ENCODE measurements around the gene ALK. TPM values are rescaled to one million over a fixed set of nuclear protein-coding genes. Genes with fewer than 3 reads are reported as not detected.
"Not testable (repeated sequence)": the region's sequence is repeated elsewhere in the genome, so short reads cannot be mapped to it uniquely, and the experiment has no call there.

The ALK gene
- total RNA-seq, 2 donors from 2014 or later = 0.06 to 0.25 TPM

GRCh38 chr2:29774624-29775023 lies 146.8 kb downstream of the ALK start:
- intact Hi-C loops (cut with DNase I, micrococcal nuclease) = no loop called here
- no peak for DNase-seq
- no peak for ATAC-seq

- DNase-seq (no peak), ATAC-seq (no peak)
Observed at GRCh38 chr2:29770846-29771245, 150.5 kb downstream of the ALK start.

GRCh38 chr2:29769847-29770246 lies 151.5 kb downstream of the ALK start:
- DNase-seq = no peak
- no peak for ATAC-seq
- intact Hi-C loops (cut with DNase I, micrococcal nuclease) = no loop called here

More at GRCh38 chr2:29770846-29771245, 150.5 kb downstream of the ALK start:
- intact Hi-C loops (cut with DNase I, micrococcal nuclease) = no loop called here

- no peak for ATAC-seq
- intact Hi-C loops (cut with DNase I, micrococcal nuclease) = no loop called here
- DNase-seq = no peak
Observed at GRCh38 chr2:29767606-29768335, 153.6 kb downstream of the ALK start.

- DNase-seq (no peak), ATAC-seq (no peak)
- intact Hi-C loops (cut with DNase I, micrococcal nuclease) = no loop called here
Observed at GRCh38 chr2:29766191-29766590, 155.2 kb downstream of the ALK start.

DNA sequence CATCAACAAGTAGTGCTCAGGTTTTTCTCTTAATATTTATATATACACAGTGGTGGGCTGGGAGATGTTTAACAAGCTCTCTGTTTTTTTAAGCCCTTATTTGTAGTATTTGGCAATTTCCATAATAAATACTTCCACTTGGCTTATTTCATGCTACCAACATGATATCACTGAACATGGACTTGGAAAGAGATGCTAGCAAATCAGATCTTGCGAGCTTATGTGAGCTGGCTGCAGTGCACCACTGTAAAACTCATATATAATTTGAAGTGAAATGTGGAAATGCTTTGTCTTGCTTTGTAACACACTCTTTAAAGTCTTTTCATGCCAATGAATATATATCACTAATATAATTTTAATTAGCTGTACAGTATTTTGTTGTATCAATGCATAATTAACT lies 155.7 kb downstream of the ALK start:
- ATAC-seq (no peak), DNase-seq (no peak)
- intact Hi-C loops (cut with DNase I, micrococcal nuclease) = no loop called here

DNA sequence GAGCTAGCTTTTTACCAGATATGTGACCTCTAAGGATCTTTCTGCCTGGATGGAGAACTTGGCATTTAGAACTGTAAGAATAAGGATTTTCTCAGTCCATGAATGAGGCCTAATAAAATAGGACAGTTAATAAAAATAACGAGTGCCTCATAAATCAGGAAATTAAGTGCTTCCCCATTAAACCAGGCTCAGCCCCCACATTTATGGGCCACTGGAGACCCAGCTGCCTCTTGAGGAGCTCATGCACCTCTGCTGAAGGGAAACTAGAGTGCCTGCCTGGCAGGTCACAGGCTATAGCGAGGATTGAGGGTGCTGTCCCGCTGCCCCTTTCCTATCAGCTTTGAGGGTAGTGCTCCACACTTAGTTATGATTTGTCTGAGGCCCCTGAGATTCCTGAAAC lies 158.0 kb downstream of the ALK start:
- no peak for DNase-seq
- intact Hi-C loops (cut with DNase I, micrococcal nuclease) = no loop called here

GRCh38 chr2:29762239-29762638 lies 159.1 kb downstream of the ALK start:
- intact Hi-C loops (cut with DNase I, micrococcal nuclease) = no loop called here
- ATAC-seq (no peak), DNase-seq (no peak)

More for the DNA sequence above, 158.0 kb downstream of the ALK start:
- ATAC-seq = no peak

DNA sequence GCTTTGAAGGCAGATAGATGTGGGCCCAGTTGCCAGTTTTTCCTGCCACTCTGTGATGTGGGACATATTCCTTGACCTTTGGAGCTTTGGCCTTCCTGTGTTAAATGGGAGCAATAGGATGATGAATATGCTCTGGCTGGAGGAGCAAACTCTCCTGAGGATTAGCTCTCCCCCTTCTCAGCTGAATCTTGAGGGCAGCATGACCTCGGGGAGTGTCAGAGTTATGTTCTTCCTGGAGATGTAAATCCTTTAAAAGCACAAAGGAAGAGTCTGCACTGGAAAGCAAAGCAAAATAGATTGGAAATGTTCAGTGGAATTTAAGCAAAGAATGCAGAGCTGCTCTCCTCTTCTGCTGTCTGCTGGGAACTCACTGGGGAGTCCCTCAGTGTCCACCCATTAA lies 160.1 kb downstream of the ALK start:
- DNase-seq (no peak), ATAC-seq (no peak)
- intact Hi-C loops (cut with DNase I, micrococcal nuclease) = no loop called here

- ATAC-seq = no peak
- intact Hi-C loops (cut with DNase I, micrococcal nuclease) = no loop called here
- no peak for DNase-seq
Observed at GRCh38 chr2:29760008-29760407, 161.4 kb downstream of the ALK start.

- intact Hi-C loops (cut with DNase I, micrococcal nuclease) = no loop called here
- ATAC-seq (no peak), DNase-seq (no peak)
Observed at GRCh38 chr2:29759360-29759759, 162.0 kb downstream of the ALK start.

GRCh38 chr2:29755829-29756228 lies 165.6 kb downstream of the ALK start:
- ATAC-seq (no peak), DNase-seq (no peak)
- intact Hi-C loops (cut with DNase I, micrococcal nuclease) = no loop called here

DNA sequence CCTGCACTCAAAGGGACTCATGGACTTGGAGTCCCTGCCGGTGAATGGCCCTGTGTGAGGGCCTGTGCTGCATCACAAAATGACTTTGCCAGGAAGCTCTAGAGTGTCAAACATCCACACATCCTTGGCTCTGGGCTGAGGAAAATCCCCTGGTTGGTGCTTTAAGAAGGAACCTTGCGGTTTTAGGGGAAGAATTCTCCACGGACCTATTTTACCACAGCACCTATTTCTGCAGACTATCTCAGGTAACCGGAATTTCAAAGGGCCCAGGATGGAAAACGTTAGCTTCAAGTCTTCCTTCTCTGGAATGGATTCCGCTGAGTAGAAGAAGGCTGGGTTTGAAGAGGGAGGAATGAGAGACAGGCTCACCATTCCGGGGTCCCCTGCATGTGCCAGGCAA lies 166.2 kb downstream of the ALK start:
- DNase-seq (no peak), ATAC-seq (no peak)
- intact Hi-C loops (cut with DNase I, micrococcal nuclease) = no loop called here

- DNase-seq (no peak), ATAC-seq (no peak)
- intact Hi-C loops (cut with DNase I, micrococcal nuclease) = no loop called here
Observed at GRCh38 chr2:29753671-29754444, 167.5 kb downstream of the ALK start.

DNA sequence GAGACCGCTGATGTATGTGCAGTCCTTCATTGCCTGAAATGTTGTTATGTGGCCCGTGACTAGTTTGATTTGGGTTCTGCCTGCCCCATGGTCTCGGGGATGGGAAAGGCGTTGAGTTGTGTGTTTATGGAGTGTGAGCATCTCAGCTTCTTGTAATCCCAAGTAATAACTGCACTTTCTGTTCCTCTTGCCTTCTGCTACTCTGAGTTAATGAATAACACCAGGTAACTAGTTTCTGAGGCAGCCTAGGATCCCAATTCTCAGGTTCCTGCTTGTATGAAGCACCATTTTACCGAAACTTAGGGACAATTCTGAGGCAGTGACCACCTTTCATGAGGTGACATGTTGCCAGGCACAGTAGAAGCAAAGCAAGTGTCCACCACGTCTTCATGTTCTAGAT lies 170.0 kb downstream of the ALK start:
- intact Hi-C loops (cut with DNase I, micrococcal nuclease) = no loop called here
- DNase-seq = no peak
- no peak for ATAC-seq

DNA sequence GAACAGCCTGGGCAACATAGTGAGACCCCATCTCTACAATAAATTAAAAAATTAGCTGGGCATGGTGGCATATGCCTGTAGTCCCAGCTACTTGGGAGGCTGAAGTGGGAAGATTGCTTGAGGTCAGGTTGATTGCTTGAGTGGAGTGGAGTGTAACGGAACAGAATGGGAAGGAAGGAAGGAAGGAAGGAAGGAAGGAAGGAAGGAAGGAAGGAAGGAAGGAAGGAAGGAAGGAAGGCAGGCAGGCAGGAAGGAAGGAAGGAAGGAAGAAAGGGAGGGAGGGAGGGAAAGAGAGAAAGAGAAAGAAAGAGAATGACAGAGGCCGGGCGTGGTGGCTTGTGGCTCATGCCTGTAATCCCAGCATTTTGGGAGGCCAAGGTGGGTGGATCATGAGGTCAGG lies 170.9 kb downstream of the ALK start:
- ATAC-seq; intact Hi-C loops (cut with DNase I, micrococcal nuclease); DNase-seq: not testable (repeated sequence)

DNA sequence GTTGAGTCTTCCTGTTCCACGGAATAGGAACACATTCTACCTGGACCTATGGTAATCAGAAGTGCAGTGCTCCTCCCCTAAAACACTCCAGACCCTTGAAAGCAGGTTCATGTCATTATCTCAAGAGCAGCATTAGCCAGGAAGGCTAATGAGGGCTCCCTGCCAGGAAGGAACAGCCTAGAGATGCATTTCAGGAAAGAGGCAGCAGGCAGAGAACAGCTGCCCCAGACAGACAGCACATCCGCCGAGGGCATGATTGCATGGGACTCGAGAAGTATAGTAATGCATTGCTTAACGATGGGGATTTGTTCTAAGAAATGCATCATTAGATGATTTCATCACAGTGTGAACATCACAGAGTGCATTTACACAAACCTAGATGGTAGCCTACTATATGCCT lies 171.5 kb downstream of the ALK start:
- DNase-seq = no peak
- intact Hi-C loops (cut with DNase I, micrococcal nuclease) = no loop called here
- no peak for ATAC-seq

- intact Hi-C loops (cut with DNase I, micrococcal nuclease) = no loop called here
- DNase-seq (no peak), ATAC-seq (no peak)
Observed at GRCh38 chr2:29749041-29749440, 172.3 kb downstream of the ALK start.

DNA sequence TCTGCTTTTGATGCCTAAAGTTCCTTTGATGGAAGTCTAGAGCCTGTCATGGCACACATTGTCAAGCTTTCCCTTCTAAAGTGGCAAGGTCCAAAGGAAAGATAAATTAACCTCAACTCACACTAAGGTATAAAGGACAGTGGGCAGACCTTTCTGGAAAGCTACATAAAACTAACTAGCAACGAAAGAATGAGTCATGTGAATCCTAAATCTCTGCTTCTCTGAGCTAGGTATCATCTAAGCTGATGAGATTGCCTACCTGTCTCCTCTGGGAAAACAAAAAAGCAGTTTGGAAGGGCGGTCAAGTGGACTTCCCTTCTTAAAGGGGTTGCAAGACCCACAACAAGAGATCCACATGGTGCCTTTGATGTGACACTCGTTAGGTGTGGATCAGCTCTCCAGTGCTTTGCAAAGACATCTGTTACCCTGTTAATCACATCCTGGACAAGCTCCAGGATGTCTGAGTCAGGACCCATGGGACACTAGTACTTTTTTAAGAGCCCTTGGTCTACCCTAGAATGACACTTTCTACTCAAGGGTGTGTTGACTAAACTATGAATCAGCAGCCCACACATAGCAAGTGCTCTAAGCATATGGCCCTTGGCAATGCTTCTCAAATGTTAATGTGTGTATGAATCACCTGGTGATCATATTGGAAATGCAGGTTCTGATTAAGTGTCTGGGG lies 173.5 kb downstream of the ALK start:
- intact Hi-C loops (cut with DNase I, micrococcal nuclease) = no loop called here
- ATAC-seq (no peak), DNase-seq (no peak)

DNA sequence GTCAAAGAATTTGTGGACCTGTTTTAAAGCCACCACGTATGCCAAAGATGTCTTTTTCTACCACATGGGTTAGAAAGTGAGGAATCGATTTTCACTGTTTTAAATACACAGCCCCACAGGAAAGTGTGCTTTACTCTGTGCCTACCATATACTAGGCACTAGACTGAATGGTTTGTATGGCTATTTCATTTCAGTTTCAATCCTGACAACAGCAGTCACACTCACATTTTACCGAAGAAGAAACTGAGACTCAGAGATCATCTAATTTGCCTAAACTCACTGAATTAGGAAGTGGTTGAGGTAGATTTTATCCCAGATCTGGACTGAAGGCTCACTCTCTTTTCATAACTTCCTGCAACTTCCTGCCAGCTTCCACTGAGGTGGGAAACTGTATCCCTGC lies 176.4 kb downstream of the ALK start:
- intact Hi-C loops (cut with DNase I, micrococcal nuclease) = no loop called here
- DNase-seq = no peak
- no peak for ATAC-seq

Measured in left colon (tissue), 2 donors.